ENCODE measurements around the gene DNAH17.

- TF ChIP-seq EZH2 (IDR thresholded peaks at IDR 0.05) (no peak), CTCF (IDR thresholded peaks at IDR 0.05) (no peak), EZH2phosphoT487 (IDR thresholded peaks at IDR 0.05) (no peak)
These were observed 158.7 kb downstream of the DNAH17 start for GRCh38 chr17:78418326-78419026.
